AML-193 (cell line): ENCODE data around the gene HSH2D.
A peak's percentile ranks its signal among the peaks of the same experiment; 100 is the strongest.

ENCODE experiments used
- DNase-seq, 2 experiments: peaks; one replicate each; lab custom pipeline; 2025; lab: John Stamatoyannopoulos, UW

HSH2D gene

GRCh38 chr19:16119075-16119857 lies 24.2 kb upstream of the HSH2D start:
- peak in 1 of 2 experiments; percentile 22 for DNase-seq

GRCh38 chr19:16121141-16121540 lies 22.3 kb upstream of the HSH2D start:
- DNase-seq: no peak

GRCh38 chr19:16121967-16122366 lies 21.5 kb upstream of the HSH2D start:
- no peak for DNase-seq

- no peak for DNase-seq
Observed at GRCh38 chr19:16124953-16125352, 18.5 kb upstream of the HSH2D start.

GRCh38 chr19:16125737-16126495 lies 17.6 kb upstream of the HSH2D start:
- DNase-seq: no peak

- DNase-seq: no peak
Observed at GRCh38 chr19:16127080-16127479, 16.4 kb upstream of the HSH2D start.

GRCh38 chr19:16127776-16128371 lies 15.6 kb upstream of the HSH2D start:
- DNase-seq: no peak

- DNase-seq: no peak
Observed at GRCh38 chr19:16131648-16132047, 11.8 kb upstream of the HSH2D start.

GRCh38 chr19:16133818-16134217 lies 9.7 kb upstream of the HSH2D start:
- no peak for DNase-seq

- no peak for DNase-seq
Observed at GRCh38 chr19:16134510-16134909, 9.0 kb upstream of the HSH2D start.

GRCh38 chr19:16135430-16136127 lies 7.9 kb upstream of the HSH2D start:
- no peak for DNase-seq

GRCh38 chr19:16136185-16136999 lies 7.1 kb upstream of the HSH2D start:
- no peak for DNase-seq

GRCh38 chr19:16139752-16140151 lies 3.7 kb upstream of the HSH2D start:
- peak; percentile 97 to 98 for DNase-seq

- peak; percentile 70 to 75 for DNase-seq
Observed at GRCh38 chr19:16141043-16141442, 2.4 kb upstream of the HSH2D start.

GRCh38 chr19:16142032-16142580 lies 1.4 kb upstream of the HSH2D start:
- DNase-seq: no peak

- no peak for DNase-seq
Observed at GRCh38 chr19:16144216-16144581, 714 bp downstream of the HSH2D start.

- DNase-seq: no peak
Observed at GRCh38 chr19:16146112-16146511, 2.6 kb downstream of the HSH2D start.

GRCh38 chr19:16148443-16149229 lies 5.2 kb downstream of the HSH2D start:
- DNase-seq: no peak

- DNase-seq: no peak
Observed at GRCh38 chr19:16153582-16154336, 10.3 kb downstream of the HSH2D start.

- DNase-seq: no peak
Observed at GRCh38 chr19:16154557-16154956, 11.1 kb downstream of the HSH2D start.
